Measurements from ENCODE around the gene UBE2E3. TPM values are rescaled to one million over a fixed set of nuclear protein-coding genes. Genes with fewer than 3 reads are reported as not detected.
A peak's percentile ranks its signal among the peaks of the same experiment; 100 is the strongest.

UBE2E3 gene
- polyA plus RNA-seq, 1 experiment, result 127 TPM

- no peak for DNase-seq (ENCODE audit: low read depth, low spot score)
- TF ChIP-seq, protein P1, sequence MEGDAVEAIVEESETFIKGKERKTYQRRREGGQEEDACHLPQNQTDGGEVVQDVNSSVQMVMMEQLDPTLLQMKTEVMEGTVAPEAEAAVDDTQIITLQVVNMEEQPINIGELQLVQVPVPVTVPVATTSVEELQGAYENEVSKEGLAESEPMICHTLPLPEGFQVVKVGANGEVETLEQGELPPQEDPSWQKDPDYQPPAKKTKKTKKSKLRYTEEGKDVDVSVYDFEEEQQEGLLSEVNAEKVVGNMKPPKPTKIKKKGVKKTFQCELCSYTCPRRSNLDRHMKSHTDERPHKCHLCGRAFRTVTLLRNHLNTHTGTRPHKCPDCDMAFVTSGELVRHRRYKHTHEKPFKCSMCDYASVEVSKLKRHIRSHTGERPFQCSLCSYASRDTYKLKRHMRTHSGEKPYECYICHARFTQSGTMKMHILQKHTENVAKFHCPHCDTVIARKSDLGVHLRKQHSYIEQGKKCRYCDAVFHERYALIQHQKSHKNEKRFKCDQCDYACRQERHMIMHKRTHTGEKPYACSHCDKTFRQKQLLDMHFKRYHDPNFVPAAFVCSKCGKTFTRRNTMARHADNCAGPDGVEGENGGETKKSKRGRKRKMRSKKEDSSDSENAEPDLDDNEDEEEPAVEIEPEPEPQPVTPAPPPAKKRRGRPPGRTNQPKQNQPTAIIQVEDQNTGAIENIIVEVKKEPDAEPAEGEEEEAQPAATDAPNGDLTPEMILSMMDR (IDR thresholded peaks at IDR 0.05; ENCODE audit: low read depth, low read length), result no peak
- Histone ChIP-seq H3K27me3 (ENCODE audit: control insufficient read depth, insufficient read depth, low read length) (no peaks in the 10 kb centered on the region), H3K27ac (ENCODE audit: low read depth, low read length) (no peak overlapping the region), H3K9me3 (ENCODE audit: control insufficient read depth, insufficient read depth, low read length) (no peaks in the 10 kb centered on the region), H3K4me3 (ENCODE audit: low read depth, low read length) (no peak overlapping the region)
- POLR2A ChIA-PET, result no interaction called here
- CTCF ChIA-PET, result interaction anchor here (0.9 to 1.5 kb wide), 2 partner anchors 23 to 27 kb away, joined by 3 to 5 read pairs; partner anchors contain the start of gene UBE2E3
Measured at GRCh38 chr2:181007086-181007837, 26.9 kb downstream of the UBE2E3 start.

- TF ChIP-seq, protein P1 (IDR thresholded peaks at IDR 0.05; ENCODE audit: low read depth, low read length), result peak; percentile 3; the same call in 1 of the 2 replicates
- no peaks in the 10 kb centered on the region for H3K9me3 ChIP-seq (ENCODE audit: control insufficient read depth, insufficient read depth, low read length)
- H3K27ac ChIP-seq (ENCODE audit: low read depth, low read length), result no peak overlapping the region
- POLR2A ChIA-PET, result no interaction called here
- no peaks in the 10 kb centered on the region for H3K27me3 ChIP-seq (ENCODE audit: control insufficient read depth, insufficient read depth, low read length)
- no peak overlapping the region for H3K4me3 ChIP-seq (ENCODE audit: low read depth, low read length)
- CTCF ChIA-PET, result no interaction called here
- DNase-seq (ENCODE audit: low read depth, low spot score), result no peak
Measured at GRCh38 chr2:181008407-181008806, 28.0 kb downstream of the UBE2E3 start.

DNA sequence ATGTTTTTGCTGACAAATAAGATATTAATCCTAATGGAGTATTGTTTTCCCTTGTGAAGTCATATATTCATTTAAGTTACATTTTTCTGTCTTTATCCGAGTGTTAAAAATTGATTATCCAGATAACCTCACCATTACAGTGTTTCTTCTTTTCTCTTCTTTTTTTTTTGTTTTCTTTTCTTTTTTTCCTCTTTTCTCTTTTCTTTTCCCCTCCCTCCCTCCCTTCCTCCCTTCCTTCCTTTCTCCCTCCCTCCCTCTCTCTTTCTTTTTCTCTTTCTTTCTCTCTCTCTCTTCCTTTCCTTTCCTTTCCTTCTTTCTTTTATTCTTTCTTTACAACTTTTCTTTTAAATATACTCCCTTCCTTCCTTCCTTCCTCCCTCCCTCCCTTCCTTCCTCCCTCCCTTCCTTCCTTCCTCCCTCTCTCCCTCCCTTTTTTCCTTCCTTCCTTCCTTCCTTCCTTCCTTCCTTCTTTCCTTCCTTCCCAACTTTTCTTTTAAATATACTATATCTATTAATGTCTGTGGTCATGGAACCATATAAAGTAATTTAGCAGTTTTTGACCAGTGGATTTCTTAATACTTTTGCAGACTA is 40.9 kb downstream of the UBE2E3 start:
- DNase-seq (ENCODE audit: low read depth, low spot score), result no peak
- CTCF ChIA-PET, result no interaction called here
- Histone ChIP-seq H3K4me3 (ENCODE audit: low read depth, low read length) (no peak overlapping the region), H3K27me3 (ENCODE audit: control insufficient read depth, insufficient read depth, low read length) (no peaks in the 10 kb centered on the region), H3K27ac (ENCODE audit: low read depth, low read length) (no peak overlapping the region), H3K9me3 (ENCODE audit: control insufficient read depth, insufficient read depth, low read length) (no peaks in the 10 kb centered on the region)
- POLR2A ChIA-PET, result no interaction called here
- TF ChIP-seq, protein P1 (IDR thresholded peaks at IDR 0.05; ENCODE audit: low read depth, low read length), result no peak

GRCh38 chr2:181022652-181023051 is 42.2 kb downstream of the UBE2E3 start:
- H3K4me3 ChIP-seq (ENCODE audit: low read depth, low read length), result no peak overlapping the region

DNA sequence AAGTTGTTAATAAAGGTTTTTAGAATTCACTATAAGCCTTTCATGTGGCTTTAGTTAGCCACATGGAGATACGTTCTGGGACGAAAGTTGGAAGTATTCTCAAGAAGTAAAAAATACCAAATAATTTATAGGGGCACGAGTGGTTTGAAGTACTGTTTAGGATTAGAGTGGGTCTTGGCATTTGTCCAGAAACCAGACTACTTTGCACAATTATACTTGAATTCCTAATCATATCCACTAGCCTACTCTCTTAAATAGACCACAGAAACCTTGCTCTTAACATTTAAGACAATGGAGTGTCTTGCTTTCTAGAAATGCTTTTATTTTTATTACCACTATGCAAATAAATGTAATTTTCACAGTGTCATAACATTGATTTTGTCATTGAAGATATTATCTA is 44.6 kb downstream of the UBE2E3 start:
- ChIA-PET CTCF (no interaction called here), POLR2A (no interaction called here)
- H3K27me3 ChIP-seq (ENCODE audit: control insufficient read depth, insufficient read depth, low read length), result no peaks in the 10 kb centered on the region

More at GRCh38 chr2:181022652-181023051, 42.2 kb downstream of the UBE2E3 start:
- Histone ChIP-seq H3K9me3 (ENCODE audit: control insufficient read depth, insufficient read depth, low read length) (no peaks in the 10 kb centered on the region), H3K27ac (ENCODE audit: low read depth, low read length) (no peak overlapping the region), H3K27me3 (ENCODE audit: control insufficient read depth, insufficient read depth, low read length) (no peaks in the 10 kb centered on the region)
- TF ChIP-seq, protein P1 (IDR thresholded peaks at IDR 0.05; ENCODE audit: low read depth, low read length), result no peak
- POLR2A ChIA-PET, result no interaction called here
- DNase-seq (ENCODE audit: low read depth, low spot score), result no peak
- CTCF ChIA-PET, result no interaction called here

More for the DNA sequence above, 44.6 kb downstream of the UBE2E3 start:
- Histone ChIP-seq H3K4me3 (ENCODE audit: low read depth, low read length) (no peak overlapping the region), H3K9me3 (ENCODE audit: control insufficient read depth, insufficient read depth, low read length) (no peaks in the 10 kb centered on the region), H3K27ac (ENCODE audit: low read depth, low read length) (no peak overlapping the region)
- no peak for DNase-seq (ENCODE audit: low read depth, low spot score)
- TF ChIP-seq, protein P1 (IDR thresholded peaks at IDR 0.05; ENCODE audit: low read depth, low read length), result no peak

Measured in AG04450 (cell line).